ENCODE measurements around the gene MORC4. TPM values are rescaled to one million over a fixed set of nuclear protein-coding genes. Genes with fewer than 3 reads are reported as not detected.

The MORC4 gene
- total RNA-seq, 2 experiments from 2014 or later: 12.5 to 12.9 TPM

- DNase-seq (peak in 3 of 14 experiments; percentile 5 to 22 (median 6)), ATAC-seq (ENCODE audit: poor library complexity) (peak; percentile 44)
- Mint-ChIP-seq H3K36me3 (ENCODE audit: low read depth) (peaks cover 8% of the 10 kb centered on the region), H3K27me3 (no peaks in the 10 kb centered on the region), H3K27ac (peak overlapping the region; percentile 7), H3K4me3 (no peak overlapping the region), H3K9me3 (no peaks in the 10 kb centered on the region), H3K4me1 (ENCODE audit: low read depth) (peaks cover 17% of the 10 kb centered on the region)
- Histone ChIP-seq H3K27ac (ENCODE audit: low read depth in 1 of 2, low read length in 2 of 2) (no peak overlapping the region), H3K4me1 (ENCODE audit: insufficient read depth, low read length) (no peaks in the 10 kb centered on the region), H3K36me3 (ENCODE audit: insufficient read depth, low read length) (no peaks in the 10 kb centered on the region), H3K4me3 (ENCODE audit: low read length) (no peak overlapping the region), H3K9me3 (ENCODE audit: control insufficient read depth in 1 of 2, insufficient read depth in 1 of 2, low read length in 2 of 2) (no peaks in the 10 kb centered on the region), H3K27me3 (ENCODE audit: control insufficient read depth in 1 of 2, insufficient read depth in 2 of 2, low read length in 2 of 2) (no peaks in the 10 kb centered on the region)
- POLR2A ChIA-PET: interaction anchor here (1.2 kb wide), 1 partner anchor 12 kb away, joined by 5 read pairs; the partner anchor contains the start of gene MORC4
- CTCF ChIA-PET: no interaction called here
- intact Hi-C loops (cut with DNase I, micrococcal nuclease): no loop called here
- no peak for TF ChIP-seq CTCF (IDR thresholded peaks at IDR 0.05)
Measured at GRCh38 chrX:106987488-106987887, 12.5 kb downstream of the MORC4 start.

- Mint-ChIP-seq H3K36me3 (ENCODE audit: low read depth) (peaks cover 38% of the 10 kb centered on the region), H3K9me3 (no peaks in the 10 kb centered on the region), H3K4me1 (ENCODE audit: low read depth) (no peaks in the 10 kb centered on the region), H3K4me3 (no peak overlapping the region), H3K27me3 (no peaks in the 10 kb centered on the region), H3K27ac (no peak overlapping the region)
- Histone ChIP-seq H3K27ac (ENCODE audit: low read depth in 1 of 2, low read length in 2 of 2) (no peak overlapping the region), H3K4me1 (ENCODE audit: insufficient read depth, low read length) (no peaks in the 10 kb centered on the region), H3K36me3 (ENCODE audit: insufficient read depth, low read length) (no peaks in the 10 kb centered on the region), H3K27me3 (ENCODE audit: control insufficient read depth in 1 of 2, insufficient read depth in 2 of 2, low read length in 2 of 2) (no peaks in the 10 kb centered on the region), H3K9me3 (ENCODE audit: control insufficient read depth in 1 of 2, insufficient read depth in 1 of 2, low read length in 2 of 2) (no peaks in the 10 kb centered on the region), H3K4me3 (ENCODE audit: low read length) (no peak overlapping the region)
- ATAC-seq (ENCODE audit: poor library complexity) (no peak), DNase-seq (no peak)
- no peak for TF ChIP-seq CTCF (IDR thresholded peaks at IDR 0.05)
- POLR2A ChIA-PET: no interaction called here
- intact Hi-C loops (cut with DNase I, micrococcal nuclease): no loop called here
- CTCF ChIA-PET: no interaction called here
Measured at GRCh38 chrX:106980952-106981626, 18.9 kb downstream of the MORC4 start.

- no peak overlapping the region for H3K27ac ChIP-seq (ENCODE audit: low read depth in 1 of 2, low read length in 2 of 2)
- ChIA-PET CTCF (no interaction called here), POLR2A (no interaction called here)
- H3K9me3 Mint-ChIP-seq: no peaks in the 10 kb centered on the region
- no peaks in the 10 kb centered on the region for H3K36me3 ChIP-seq (ENCODE audit: insufficient read depth, low read length)
- H3K27me3 Mint-ChIP-seq: no peaks in the 10 kb centered on the region
- H3K27ac Mint-ChIP-seq: no peak overlapping the region
- H3K4me3 Mint-ChIP-seq: no peak overlapping the region
- DNase-seq (no peak), ATAC-seq (ENCODE audit: poor library complexity) (no peak)
- no peaks in the 10 kb centered on the region for H3K9me3 ChIP-seq (ENCODE audit: control insufficient read depth in 1 of 2, insufficient read depth in 1 of 2, low read length in 2 of 2)
- no peak for TF ChIP-seq CTCF (IDR thresholded peaks at IDR 0.05)
- no peaks in the 10 kb centered on the region for H3K4me1 Mint-ChIP-seq (ENCODE audit: low read depth)
- no peaks in the 10 kb centered on the region for H3K4me1 ChIP-seq (ENCODE audit: insufficient read depth, low read length)
- intact Hi-C loops (cut with DNase I, micrococcal nuclease): no loop called here
- no peaks in the 10 kb centered on the region for H3K27me3 ChIP-seq (ENCODE audit: control insufficient read depth in 1 of 2, insufficient read depth in 2 of 2, low read length in 2 of 2)
- H3K4me3 ChIP-seq (ENCODE audit: low read length): no peak overlapping the region
- peaks cover 49% of the 10 kb centered on the region for H3K36me3 Mint-ChIP-seq (ENCODE audit: low read depth)
Measured at GRCh38 chrX:106976416-106976815, 23.6 kb downstream of the MORC4 start.
